BLaER1 (cell line): ENCODE measurements around the gene SAMD4A.
"Not testable (repeated sequence)": the region's sequence is repeated elsewhere in the genome, so short reads cannot be mapped to it uniquely, and the experiment has no call there.

Experiments used
- H3K27ac ChIP-seq: shearing (Covaris generic); formaldehyde crosslinking; 2 replicates; pipeline ENCODE4 v1.8.1; 2022
- H3K27me3 ChIP-seq: shearing (Covaris generic); formaldehyde crosslinking; 2 replicates; pipeline ENCODE4 v1.8.1; 2022
- H3K36me3 ChIP-seq: shearing (Covaris generic); formaldehyde crosslinking; 2 replicates; pipeline ENCODE4 v1.8.1; 2022
- H3K4me1 ChIP-seq: shearing (Covaris generic); formaldehyde crosslinking; 2 replicates; pipeline ENCODE4 v1.8.1; 2022
- H3K4me2 ChIP-seq: shearing (Covaris generic); formaldehyde crosslinking; 2 replicates; pipeline ENCODE4 v1.8.1; 2022
- H3K4me3 ChIP-seq: shearing (Covaris generic); formaldehyde crosslinking; 2 replicates; pipeline ENCODE4 v1.8.1; 2022
- H3K9ac ChIP-seq: shearing (Covaris generic); formaldehyde crosslinking; 2 replicates; pipeline ENCODE4 v1.8.1; 2022
- H3K9me3 ChIP-seq: shearing (Covaris generic); formaldehyde crosslinking; 2 replicates; pipeline ENCODE4 v1.8.1; 2022
- H4K20me1 ChIP-seq: shearing (Covaris generic); formaldehyde crosslinking; 2 replicates; pipeline ENCODE4 v1.8.1; 2022
- Cebpa-rat ChIP-seq: shearing (Covaris generic); IDR thresholded peaks from 2 replicates; pipeline ENCODE4 v1.8.1; 2022

The SAMD4A gene

GRCh38 chr14:54746019-54746418 is 179.1 kb downstream of the SAMD4A start:
- Histone ChIP-seq H3K4me2 (no peak overlapping the region), H3K27ac (no peak overlapping the region), H3K4me3 (no peak overlapping the region), H4K20me1 (peaks cover 48% of the 10 kb centered on the region; the same call in 1 of the 2 replicates), H3K9ac (no peak overlapping the region), H3K4me1 (peaks cover 46% of the 10 kb centered on the region), H3K36me3 (peaks cover 77% of the 10 kb centered on the region), H3K9me3 (peaks cover 15% of the 10 kb centered on the region), H3K27me3 (no peaks in the 10 kb centered on the region)
- TF ChIP-seq Cebpa-rat, result no peak

GRCh38 chr14:54747616-54748015 is 180.7 kb downstream of the SAMD4A start:
- peaks cover 36% of the 10 kb centered on the region; the same call in 1 of the 2 replicates for H4K20me1 ChIP-seq
- H3K9me3 ChIP-seq, result peaks cover 15% of the 10 kb centered on the region
- H3K36me3 ChIP-seq, result peaks cover 85% of the 10 kb centered on the region
- no peak overlapping the region for H3K4me3 ChIP-seq
- H3K27me3 ChIP-seq, result no peaks in the 10 kb centered on the region
- H3K4me2 ChIP-seq, result no peak overlapping the region
- H3K27ac ChIP-seq, result no peak overlapping the region
- H3K9ac ChIP-seq, result no peak overlapping the region
- H3K4me1 ChIP-seq, result peaks cover 45% of the 10 kb centered on the region
- TF ChIP-seq Cebpa-rat, result no peak

GRCh38 chr14:54749180-54749579 is 182.3 kb downstream of the SAMD4A start:
- H3K9ac ChIP-seq, result no peak overlapping the region
- no peak overlapping the region for H3K4me3 ChIP-seq
- H4K20me1 ChIP-seq, result peaks cover 22% of the 10 kb centered on the region; the same call in 1 of the 2 replicates
- peaks cover 93% of the 10 kb centered on the region for H3K36me3 ChIP-seq
- H3K4me1 ChIP-seq, result peaks cover 30% of the 10 kb centered on the region
- H3K27me3 ChIP-seq, result no peaks in the 10 kb centered on the region
- H3K9me3 ChIP-seq, result peaks cover 15% of the 10 kb centered on the region
- no peak overlapping the region for H3K27ac ChIP-seq
- no peak for TF ChIP-seq Cebpa-rat
- H3K4me2 ChIP-seq, result no peak overlapping the region

GRCh38 chr14:54749727-54750126 is 182.8 kb downstream of the SAMD4A start:
- Histone ChIP-seq H4K20me1 (peaks cover 20% of the 10 kb centered on the region; the same call in 1 of the 2 replicates), H3K9me3 (peaks cover 15% of the 10 kb centered on the region), H3K27me3 (no peaks in the 10 kb centered on the region), H3K36me3 (peaks cover 96% of the 10 kb centered on the region), H3K27ac (no peak overlapping the region), H3K4me2 (no peak overlapping the region), H3K4me1 (peaks cover 25% of the 10 kb centered on the region), H3K4me3 (no peak overlapping the region), H3K9ac (no peak overlapping the region)
- TF ChIP-seq Cebpa-rat, result no peak

GRCh38 chr14:54752611-54753010 is 185.7 kb downstream of the SAMD4A start:
- H3K27ac ChIP-seq, H3K4me3 ChIP-seq, H3K27me3 ChIP-seq, H3K4me2 ChIP-seq, H3K9ac ChIP-seq: not testable (repeated sequence)
- H3K9me3 ChIP-seq, result peaks cover 15% of the 10 kb centered on the region
- peaks cover 76% of the 10 kb centered on the region for H3K36me3 ChIP-seq
- H4K20me1 ChIP-seq, result peaks cover 13% of the 10 kb centered on the region; the same call in 1 of the 2 replicates
- H3K4me1 ChIP-seq, result peaks cover 40% of the 10 kb centered on the region

- H3K4me3 ChIP-seq, H3K27me3 ChIP-seq, H3K9ac ChIP-seq, H3K27ac ChIP-seq, H3K4me2 ChIP-seq: not testable (repeated sequence)
- Histone ChIP-seq H3K4me1 (peaks cover 48% of the 10 kb centered on the region), H3K36me3 (peaks cover 76% of the 10 kb centered on the region), H3K9me3 (peaks cover 14% of the 10 kb centered on the region), H4K20me1 (peaks cover 17% of the 10 kb centered on the region; the same call in 1 of the 2 replicates)
These were observed 186.5 kb downstream of the SAMD4A start for GRCh38 chr14:54753396-54753795.

GRCh38 chr14:54754116-54754622 is 187.2 kb downstream of the SAMD4A start:
- Histone ChIP-seq H3K4me2 (no peak overlapping the region), H3K9ac (no peak overlapping the region), H3K4me3 (no peak overlapping the region), H3K36me3 (peaks cover 73% of the 10 kb centered on the region), H3K27me3 (no peaks in the 10 kb centered on the region), H4K20me1 (peaks cover 17% of the 10 kb centered on the region; the same call in 1 of the 2 replicates), H3K9me3 (peaks cover 6% of the 10 kb centered on the region; the same call in 1 of the 2 replicates), H3K4me1 (peaks cover 55% of the 10 kb centered on the region), H3K27ac (no peak overlapping the region)
- no peak for TF ChIP-seq Cebpa-rat

- TF ChIP-seq Cebpa-rat, result no peak
These were observed 187.9 kb downstream of the SAMD4A start for GRCh38 chr14:54754623-54755386.

GRCh38 chr14:54756656-54757392 is 189.9 kb downstream of the SAMD4A start:
- no peak for TF ChIP-seq Cebpa-rat
- peak overlapping the region; percentile 74 for H3K4me2 ChIP-seq
- peaks cover 73% of the 10 kb centered on the region for H3K36me3 ChIP-seq
- peaks cover 58% of the 10 kb centered on the region for H3K4me1 ChIP-seq
- peaks cover 17% of the 10 kb centered on the region; the same call in 1 of the 2 replicates for H4K20me1 ChIP-seq
- H3K9ac ChIP-seq, result peak overlapping the region; percentile 17; the same call in 1 of the 2 replicates
- H3K9me3 ChIP-seq, result no peaks in the 10 kb centered on the region
- H3K27me3 ChIP-seq, result no peaks in the 10 kb centered on the region
- H3K27ac ChIP-seq, result peak overlapping the region; percentile 47
- H3K4me3 ChIP-seq, result peak overlapping the region; percentile 3; the same call in 1 of the 2 replicates

More at GRCh38 chr14:54754623-54755386, 187.9 kb downstream of the SAMD4A start:
- no peaks in the 10 kb centered on the region for H3K9me3 ChIP-seq
- H3K9ac ChIP-seq, result no peak overlapping the region
- peaks cover 58% of the 10 kb centered on the region for H3K4me1 ChIP-seq
- H3K36me3 ChIP-seq, result peaks cover 73% of the 10 kb centered on the region
- H3K27me3 ChIP-seq, result no peaks in the 10 kb centered on the region
- H3K4me3 ChIP-seq, result no peak overlapping the region
- peaks cover 17% of the 10 kb centered on the region; the same call in 1 of the 2 replicates for H4K20me1 ChIP-seq
- H3K27ac ChIP-seq, result 0 out of 2 replicates have a peak overlapping the region, but pooled peaks have one; percentile 47
- H3K4me2 ChIP-seq, result peak overlapping the region; percentile 74
